ENCODE results near the gene FBXL17. TPM values are rescaled to one million over a fixed set of nuclear protein-coding genes. Genes with fewer than 3 reads are reported as not detected.

FBXL17 gene
- total RNA-seq, 1 experiment from 2014 or later: 11.6 TPM

DNA sequence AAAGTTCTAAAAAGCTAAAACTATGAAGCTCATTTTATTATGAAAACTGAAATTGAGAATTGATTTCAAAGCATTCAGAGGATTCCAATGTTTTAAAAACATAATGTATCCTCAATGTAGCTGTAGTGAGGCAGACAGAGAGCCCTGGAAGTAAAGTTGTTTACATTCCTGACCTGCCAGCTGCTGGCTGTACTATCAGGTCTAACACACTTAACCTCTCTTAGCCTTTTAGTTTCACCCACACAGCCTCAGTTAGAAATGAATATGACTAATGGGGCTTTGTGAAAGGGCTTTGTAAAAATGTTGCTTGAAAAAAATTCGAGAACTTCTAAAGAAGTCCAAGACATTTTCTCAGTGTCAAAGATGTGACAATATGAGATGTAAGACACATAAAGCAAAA, 122.6 kb downstream of the FBXL17 start:
- Histone ChIP-seq H3K9me3 (no peaks in the 10 kb centered on the region), H3K36me3 (ENCODE audit: control insufficient read depth, insufficient read depth, low read length) (no peaks in the 10 kb centered on the region), H3K4me1 (0 out of 2 replicates have a peak, but pooled peaks cover 5% of the 10 kb centered on the region), H3K27me3 (replicated peaks; ENCODE audit: control insufficient read depth, insufficient read depth, low read length) (no peaks in the 10 kb centered on the region), H3K4me3 (ENCODE audit: low read depth, low read length) (no peak overlapping the region)
- POLR2A ChIA-PET: no interaction called here
- Mint-ChIP-seq H3K27ac (ENCODE audit: unreplicated experiment) (no peak overlapping the region), H3K9me3 (ENCODE audit: unreplicated experiment) (no peaks in the 10 kb centered on the region), H3K4me1 (ENCODE audit: low read depth, unreplicated experiment) (peaks cover 22% of the 10 kb centered on the region), H3K36me3 (ENCODE audit: insufficient read depth, unreplicated experiment) (peaks cover 6% of the 10 kb centered on the region), H3K27me3 (ENCODE audit: insufficient read depth, unreplicated experiment) (no peaks in the 10 kb centered on the region), H3K4me3 (ENCODE audit: unreplicated experiment) (no peak overlapping the region)
- TF ChIP-seq, protein P1, sequence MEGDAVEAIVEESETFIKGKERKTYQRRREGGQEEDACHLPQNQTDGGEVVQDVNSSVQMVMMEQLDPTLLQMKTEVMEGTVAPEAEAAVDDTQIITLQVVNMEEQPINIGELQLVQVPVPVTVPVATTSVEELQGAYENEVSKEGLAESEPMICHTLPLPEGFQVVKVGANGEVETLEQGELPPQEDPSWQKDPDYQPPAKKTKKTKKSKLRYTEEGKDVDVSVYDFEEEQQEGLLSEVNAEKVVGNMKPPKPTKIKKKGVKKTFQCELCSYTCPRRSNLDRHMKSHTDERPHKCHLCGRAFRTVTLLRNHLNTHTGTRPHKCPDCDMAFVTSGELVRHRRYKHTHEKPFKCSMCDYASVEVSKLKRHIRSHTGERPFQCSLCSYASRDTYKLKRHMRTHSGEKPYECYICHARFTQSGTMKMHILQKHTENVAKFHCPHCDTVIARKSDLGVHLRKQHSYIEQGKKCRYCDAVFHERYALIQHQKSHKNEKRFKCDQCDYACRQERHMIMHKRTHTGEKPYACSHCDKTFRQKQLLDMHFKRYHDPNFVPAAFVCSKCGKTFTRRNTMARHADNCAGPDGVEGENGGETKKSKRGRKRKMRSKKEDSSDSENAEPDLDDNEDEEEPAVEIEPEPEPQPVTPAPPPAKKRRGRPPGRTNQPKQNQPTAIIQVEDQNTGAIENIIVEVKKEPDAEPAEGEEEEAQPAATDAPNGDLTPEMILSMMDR (IDR thresholded peaks at IDR 0.05; ENCODE audit: insufficient read depth in 1 of 2, low read depth in 1 of 2, low read length in 1 of 2, severe bottlenecking in 1 of 2, unreplicated experiment in 1 of 2): no peak
- no peak for DNase-seq
- CTCF ChIA-PET: interaction anchor here (2.6 kb wide), 1 partner anchor 86 kb away, joined by 24 read pairs; no protein-coding TSS in a partner anchor
- intact Hi-C loops (cut with micrococcal nuclease; ENCODE audit: unreplicated experiment): no loop called here
- BruUV-seq (replicated peaks): no TSS peak

- no peaks in the 10 kb centered on the region for H3K27me3 ChIP-seq (replicated peaks; ENCODE audit: control insufficient read depth, insufficient read depth, low read length)
- no TSS peak for BruUV-seq (replicated peaks)
- no peaks in the 10 kb centered on the region for H3K9me3 ChIP-seq
- peaks cover 6% of the 10 kb centered on the region for H3K36me3 Mint-ChIP-seq (ENCODE audit: insufficient read depth, unreplicated experiment)
- H3K9me3 Mint-ChIP-seq (ENCODE audit: unreplicated experiment): no peaks in the 10 kb centered on the region
- ChIA-PET CTCF (interaction anchor here (0.5 kb wide), 1 partner anchor 530 kb away, joined by 6 read pairs; no protein-coding TSS in a partner anchor), POLR2A (no interaction called here)
- H3K27me3 Mint-ChIP-seq (ENCODE audit: insufficient read depth, unreplicated experiment): no peaks in the 10 kb centered on the region
- H3K27ac Mint-ChIP-seq (ENCODE audit: unreplicated experiment): no peak overlapping the region
- H3K4me1 ChIP-seq: 0 out of 2 replicates have a peak, but pooled peaks cover 5% of the 10 kb centered on the region
- DNase-seq: no peak
- TF ChIP-seq, protein P1 (IDR thresholded peaks at IDR 0.05; ENCODE audit: insufficient read depth in 1 of 2, low read depth in 1 of 2, low read length in 1 of 2, severe bottlenecking in 1 of 2, unreplicated experiment in 1 of 2): no peak
- intact Hi-C loops (cut with micrococcal nuclease; ENCODE audit: unreplicated experiment): no loop called here
- peaks cover 22% of the 10 kb centered on the region for H3K4me1 Mint-ChIP-seq (ENCODE audit: low read depth, unreplicated experiment)
- no peaks in the 10 kb centered on the region for H3K36me3 ChIP-seq (ENCODE audit: control insufficient read depth, insufficient read depth, low read length)
- H3K4me3 ChIP-seq (ENCODE audit: low read depth, low read length): no peak overlapping the region
- H3K4me3 Mint-ChIP-seq (ENCODE audit: unreplicated experiment): no peak overlapping the region
These were observed 123.9 kb downstream of the FBXL17 start for GRCh38 chr5:108257996-108258395.

GRCh38 chr5:108255468-108255867, 126.4 kb downstream of the FBXL17 start:
- no peak for DNase-seq
- Mint-ChIP-seq H3K27me3 (ENCODE audit: insufficient read depth, unreplicated experiment) (no peaks in the 10 kb centered on the region), H3K4me1 (ENCODE audit: low read depth, unreplicated experiment) (peaks cover 19% of the 10 kb centered on the region), H3K27ac (ENCODE audit: unreplicated experiment) (no peak overlapping the region), H3K4me3 (ENCODE audit: unreplicated experiment) (no peak overlapping the region), H3K9me3 (ENCODE audit: unreplicated experiment) (no peaks in the 10 kb centered on the region), H3K36me3 (ENCODE audit: insufficient read depth, unreplicated experiment) (no peaks in the 10 kb centered on the region)
- Histone ChIP-seq H3K4me1 (0 out of 2 replicates have a peak, but pooled peaks cover 2% of the 10 kb centered on the region), H3K4me3 (ENCODE audit: low read depth, low read length) (no peak overlapping the region), H3K36me3 (ENCODE audit: control insufficient read depth, insufficient read depth, low read length) (no peaks in the 10 kb centered on the region), H3K9me3 (no peaks in the 10 kb centered on the region), H3K27me3 (replicated peaks; ENCODE audit: control insufficient read depth, insufficient read depth, low read length) (no peaks in the 10 kb centered on the region)
- intact Hi-C loops (cut with micrococcal nuclease; ENCODE audit: unreplicated experiment): no loop called here
- ChIA-PET POLR2A (no interaction called here), CTCF (no interaction called here)
- TF ChIP-seq, protein P1 (IDR thresholded peaks at IDR 0.05; ENCODE audit: insufficient read depth in 1 of 2, low read depth in 1 of 2, low read length in 1 of 2, severe bottlenecking in 1 of 2, unreplicated experiment in 1 of 2): no peak
- BruUV-seq (replicated peaks): no TSS peak

Measured in Caco-2 (cell line).